Transverse colon (tissue), 4 donors: ENCODE data around the gene SLC4A3. TPM values are rescaled to one million over a fixed set of nuclear protein-coding genes. Genes with fewer than 3 reads are reported as not detected.

Experiments
- DNase-seq: peaks from one replicate; pipeline ENCODE4 v3.0.0-alpha.2; 2019
- H3K27ac ChIP-seq, 4 donors: fragments of 200-600 bp; sonication (generic); 2 replicates each; pipeline ENCODE4 v1.5.1; 2016 to 2018; ENCODE audit warnings: inconsistent platforms in 4 of 4
- H3K27me3 ChIP-seq: fragments of 200-600 bp; sonication (generic); 2 replicates; pipeline ENCODE4 v1.5.1; 2017; ENCODE audit warnings: inconsistent platforms
- H3K36me3 ChIP-seq, 4 donors: fragments of 200-600 bp; sonication (generic); 2 replicates each; pipeline ENCODE4 v1.5.1; 2017 to 2019; ENCODE audit warnings: inconsistent platforms in 4 of 4
- H3K4me1 ChIP-seq, 4 donors: fragments of 200-600 bp; sonication (generic); 2 replicates each; pipeline ENCODE4 v1.5.1; 2017 to 2020; ENCODE audit warnings: inconsistent platforms in 4 of 4
- H3K4me3 ChIP-seq, 4 donors: fragments of 200-600 bp; sonication (generic); 1 replicate in 1 of 4; 2 replicates in 3 of 4; pipeline versions ENCODE4 v1.5.1 to v1.6.1; 2017 to 2019; ENCODE audit warnings: inconsistent platforms in 4 of 4
- H3K9me3 ChIP-seq, 2 donors: fragments of 200-600 bp; sonication (generic); 2 replicates each; pipeline ENCODE4 v1.5.1; 2017 to 2019; ENCODE audit warnings: inconsistent platforms in 2 of 2
- CTCF ChIP-seq, 5 experiments: fragments of 200-600 bp in 3 of 5; fragments of 450-650 bp in 2 of 5; sonication (generic) in 3 of 5; IDR thresholded peaks; 1 replicate in 2 of 5; 2 replicates in 3 of 5; pipeline ENCODE4 v1.5.1; 2016 to 2017; ENCODE audit warnings: antibody characterized with exemption in 5 of 5, inconsistent platforms in 3 of 5, mild to moderate bottlenecking in 2 of 5, moderate library complexity in 1 of 5
- EP300 ChIP-seq: sonication (generic); formaldehyde crosslinking; IDR thresholded peaks from one replicate; pipeline ENCODE4 v1.6.1; 2017; ENCODE audit warnings: antibody characterized with exemption, low read depth
- POLR2A ChIP-seq: fragments of 450-650 bp; IDR thresholded peaks from one replicate; pipeline ENCODE4 v1.6.1; 2016; ENCODE audit warnings: antibody characterized with exemption, mild to moderate bottlenecking, moderate library complexity
- POLR2AphosphoS5 ChIP-seq, 3 donors: sonication (generic); formaldehyde crosslinking; IDR thresholded peaks; one replicate each; pipeline ENCODE4 v1.6.1; 2016; ENCODE audit warnings: antibody characterized with exemption in 3 of 3
- WGBS, 2 donors: methylation state at CpG; one replicate each; pipeline ENCODE4 v1.1.5; 2018; ENCODE audit warnings: low coverage in 1 of 2; 5-methylcytosine and 5-hydroxymethylcytosine counted together
- in situ Hi-C, 4 donors: fragments of 200-750 bp; cut with MboI; loops; one replicate each; pipeline versions ENCODE4 v1.15.0 to v1.15.1; 2017; ENCODE audit warnings: low sequenced_read_pairs in 3 of 4, low pct_ligation_motif_present in 1 of 4, low pct_unique_long_range_greater_than_20kb in 1 of 4
- intact Hi-C: fragments of 100-400 bp; cut with DNase I; formaldehyde crosslinking; loops from one replicate; pipeline ENCODE4 v1.15.1; 2023; ENCODE audit warnings: low total_unique reads
- total RNA-seq, 4 donors: library from RNA; depleted of rRNA; stranded (reverse); fragments of >200 nt; gene quantifications; one replicate each; pipeline ENCODE4 v1.1.0, GENCODE V29; 2016

SLC4A3 gene
- total RNA-seq = 10 to 100 TPM in 1 of 4 donors, under 1 TPM in 2, not detected in 1; 0.32 to 25.9 (median 0.68) TPM

- Histone ChIP-seq H3K4me1 (peaks cover 5 to 8% (median 7%) of the 10 kb centered on the region in 4 donors), H3K9me3 (no peaks in the 10 kb centered on the region), H3K27me3 (peaks cover 34% of the 10 kb centered on the region), H3K27ac (no peak within 1 kb of the TSS), H3K36me3 (no peaks in the 10 kb centered on the region), H3K4me3 (peak within 1 kb of the TSS; percentile 38 to 60 (median 48))
- intact Hi-C loops (no loop called here), in situ Hi-C loops (no loop called here)
- no peak for DNase-seq
- 5 to 35% methylated on average over 5 to 80 of the region's 103 CpGs for WGBS, 2 donors
- TF ChIP-seq POLR2AphosphoS5 (IDR thresholded peaks at IDR 0.05) = no peak
These were observed at the start of gene SLC4A3 for GRCh38 chr2:219627103-219628100. SLC4A3 (plus strand) TSS chr2:219627630; CDS start chr2:219627993, 363 bp downstream.

- intact Hi-C loops (no loop called here), in situ Hi-C loops (no loop called here)
- Histone ChIP-seq H3K27me3 (peaks cover 10% of the 10 kb centered on the region), H3K4me3 (no peak overlapping the region), H3K36me3 (no peaks in the 10 kb centered on the region), H3K9me3 (no peaks in the 10 kb centered on the region), H3K27ac (no peak overlapping the region), H3K4me1 (no peaks in the 10 kb centered on the region)
- 81 to 85% methylated on average over 8 of the region's 8 CpGs for WGBS, 2 donors
- TF ChIP-seq POLR2A (no peak), EP300 (no peak), CTCF (IDR thresholded peaks at IDR 0.05) (no peak), POLR2AphosphoS5 (IDR thresholded peaks at IDR 0.05) (no peak)
- DNase-seq = no peak
These were observed 48.4 kb upstream of the SLC4A3 start for GRCh38 chr2:219578811-219579613.

GRCh38 chr2:219581346-219581745, 46.1 kb upstream of the SLC4A3 start:
- no peak for DNase-seq
- H3K4me3 ChIP-seq = no peak overlapping the region
- H3K4me1 ChIP-seq = no peaks in the 10 kb centered on the region
- intact Hi-C loops = no loop called here
- H3K27ac ChIP-seq = no peak overlapping the region
- 64% methylated on average over 2 of the region's 2 CpGs; no CpG with 5 or more reads in 1 of the 2 donors for WGBS, 2 donors
- peaks cover 14% of the 10 kb centered on the region for H3K27me3 ChIP-seq
- TF ChIP-seq CTCF (IDR thresholded peaks at IDR 0.05) = no peak
- no peak for TF ChIP-seq POLR2A
- TF ChIP-seq POLR2AphosphoS5 (IDR thresholded peaks at IDR 0.05) = no peak
- TF ChIP-seq EP300 = no peak
- H3K36me3 ChIP-seq = no peaks in the 10 kb centered on the region
- in situ Hi-C loops = no loop called here
- no peaks in the 10 kb centered on the region for H3K9me3 ChIP-seq

- peaks cover 4% of the 10 kb centered on the region for H3K27me3 ChIP-seq
- in situ Hi-C loops = no loop called here
- no peak for DNase-seq
- H3K27ac ChIP-seq = no peak overlapping the region
- no peak for TF ChIP-seq EP300
- TF ChIP-seq POLR2A = no peak
- TF ChIP-seq CTCF (IDR thresholded peaks at IDR 0.05) = no peak
- no peak for TF ChIP-seq POLR2AphosphoS5 (IDR thresholded peaks at IDR 0.05)
- WGBS, 2 donors = 51 to 75% methylated on average over 2 to 4 of the region's 4 CpGs
- H3K4me3 ChIP-seq = no peak overlapping the region
- intact Hi-C loops = no loop called here
- no peaks in the 10 kb centered on the region for H3K9me3 ChIP-seq
- no peaks in the 10 kb centered on the region for H3K36me3 ChIP-seq
- no peaks in the 10 kb centered on the region for H3K4me1 ChIP-seq
These were observed 36.3 kb upstream of the SLC4A3 start for GRCh38 chr2:219591091-219591490.
